ENCODE data around the gene HS6ST3. TPM values are rescaled to one million over a fixed set of nuclear protein-coding genes. Genes with fewer than 3 reads are reported as not detected.

Gene HS6ST3
- total RNA-seq, 1 donor from 2014 or later, result not detected

- no peak for DNase-seq (ENCODE audit: low read depth)
Measured at GRCh38 chr13:96532804-96533203, 442.9 kb downstream of the HS6ST3 start.

GRCh38 chr13:96533408-96533807 lies 443.5 kb downstream of the HS6ST3 start:
- no peak for DNase-seq (ENCODE audit: low read depth)

- DNase-seq (ENCODE audit: low read depth), result peak; percentile 18
Measured at GRCh38 chr13:96539791-96540190, 449.9 kb downstream of the HS6ST3 start.

GRCh38 chr13:96540670-96541069 lies 450.8 kb downstream of the HS6ST3 start:
- DNase-seq (ENCODE audit: low read depth), result peak; percentile 52

GRCh38 chr13:96542986-96543385 lies 453.1 kb downstream of the HS6ST3 start:
- no peak for DNase-seq (ENCODE audit: low read depth)

GRCh38 chr13:96544957-96545356 lies 455.1 kb downstream of the HS6ST3 start:
- DNase-seq (ENCODE audit: low read depth), result no peak

GRCh38 chr13:96546463-96546862 lies 456.6 kb downstream of the HS6ST3 start:
- no peak for DNase-seq (ENCODE audit: low read depth)

- no peak for DNase-seq (ENCODE audit: low read depth)
Measured at GRCh38 chr13:96551546-96551945, 461.6 kb downstream of the HS6ST3 start.

GRCh38 chr13:96552559-96552958 lies 462.7 kb downstream of the HS6ST3 start:
- DNase-seq (ENCODE audit: low read depth), result no peak

- no peak for DNase-seq (ENCODE audit: low read depth)
Measured at GRCh38 chr13:96553796-96554195, 463.9 kb downstream of the HS6ST3 start.

- DNase-seq (ENCODE audit: low read depth), result no peak
Measured at GRCh38 chr13:96573563-96573962, 483.7 kb downstream of the HS6ST3 start.

- no peak for DNase-seq (ENCODE audit: low read depth)
Measured at GRCh38 chr13:96575423-96576320, 485.8 kb downstream of the HS6ST3 start.

- DNase-seq (ENCODE audit: low read depth), result no peak
Measured at GRCh38 chr13:96581741-96582140, 491.8 kb downstream of the HS6ST3 start.

GRCh38 chr13:96615252-96615651 lies 525.3 kb downstream of the HS6ST3 start:
- no peak for DNase-seq (ENCODE audit: low read depth)

GRCh38 chr13:96617528-96617927 lies 527.6 kb downstream of the HS6ST3 start:
- no peak for DNase-seq (ENCODE audit: low read depth)

GRCh38 chr13:96621634-96622183 lies 531.8 kb downstream of the HS6ST3 start:
- DNase-seq (ENCODE audit: low read depth), result no peak

GRCh38 chr13:96629331-96629730 lies 539.4 kb downstream of the HS6ST3 start:
- DNase-seq (ENCODE audit: low read depth), result no peak

GRCh38 chr13:96632536-96633320 lies 542.8 kb downstream of the HS6ST3 start:
- no peak for DNase-seq (ENCODE audit: low read depth)

GRCh38 chr13:96636001-96636709 lies 546.2 kb downstream of the HS6ST3 start:
- no peak for DNase-seq (ENCODE audit: low read depth)

GRCh38 chr13:96637039-96637438 lies 547.1 kb downstream of the HS6ST3 start:
- DNase-seq (ENCODE audit: low read depth), result no peak

- DNase-seq (ENCODE audit: low read depth), result no peak
Measured at GRCh38 chr13:96646101-96646500, 556.2 kb downstream of the HS6ST3 start.
